Breast epithelium (tissue), 4 donors: Measurements from ENCODE around the gene AP4S1. TPM values are rescaled to one million over a fixed set of nuclear protein-coding genes. Genes with fewer than 3 reads are reported as not detected.

Experiments
- DNase-seq, 2 donors: peaks; one replicate each; pipeline ENCODE4 v3.0.0-alpha.2; 2019; ENCODE audit warnings: low spot score in 2 of 2
- H3K27ac ChIP-seq, 2 donors: fragments of 200-600 bp; sonication (generic) in 1 of 2; one replicate each; pipeline ENCODE4 v1.5.1; 2016 to 2019; ENCODE audit warnings: mild to moderate bottlenecking in 1 of 2
- H3K27me3 ChIP-seq, 2 donors: fragments of 200-600 bp; sonication (generic) in 1 of 2; one replicate each; pipeline versions ENCODE4 v1.5.1 to v1.6.0; 2017 to 2019; ENCODE audit warnings: control low read depth in 1 of 2, mild to moderate bottlenecking in 1 of 2
- H3K36me3 ChIP-seq: fragments of 200-600 bp; one replicate; pipeline ENCODE4 v1.5.1; 2019
- H3K4me1 ChIP-seq, 2 donors: fragments of 200-600 bp; sonication (generic); one replicate each; pipeline ENCODE4 v1.5.1; 2016 to 2019; ENCODE audit warnings: control low read depth in 1 of 2
- H3K4me3 ChIP-seq, 3 donors: fragments of 200-600 bp; sonication (generic); 1 replicate in 2 of 3; 2 replicates in 1 of 3; pipeline ENCODE4 v1.5.1; 2016 to 2019; ENCODE audit warnings: mild to moderate bottlenecking in 3 of 3, moderate library complexity in 2 of 3
- H3K9me3 ChIP-seq, 2 donors: fragments of 200-600 bp; sonication (generic) in 1 of 2; one replicate each; pipeline ENCODE4 v1.5.1; 2016 to 2019; ENCODE audit warnings: control low read depth in 1 of 2
- CTCF ChIP-seq, 3 donors: fragments of 450-650 bp; IDR thresholded peaks; one replicate each; pipeline ENCODE4 v1.5.1; 2016 to 2017; ENCODE audit warnings: antibody characterized with exemption in 3 of 3, mild to moderate bottlenecking in 3 of 3, moderate library complexity in 3 of 3
- POLR2A ChIP-seq: fragments of 450-650 bp; IDR thresholded peaks from one replicate; pipeline ENCODE4 v1.6.1; 2016; ENCODE audit warnings: antibody characterized with exemption, mild to moderate bottlenecking, moderate library complexity
- POLR2AphosphoS5 ChIP-seq, 3 donors: sonication (generic); formaldehyde crosslinking; IDR thresholded peaks; one replicate each; pipeline ENCODE4 v1.6.1; 2017; ENCODE audit warnings: antibody characterized with exemption in 3 of 3
- intact Hi-C: fragments of 100-400 bp; cut with DNase I; formaldehyde crosslinking; loops from one replicate; pipeline ENCODE4 v1.15.1; 2023; ENCODE audit warnings: low total_unique reads
- total RNA-seq, 3 donors: library from RNA; depleted of rRNA; stranded (reverse); fragments of >200 nt; gene quantifications; one replicate each; pipeline ENCODE4 v1.1.0, GENCODE V29; 2016

AP4S1 gene
- total RNA-seq, 3 donors from 2014 or later: 4.5 to 11.1 (median 5.2) TPM

- Histone ChIP-seq H3K27me3 (no peaks in the 10 kb centered on the region), H3K4me1 (no peaks in the 10 kb centered on the region), H3K4me3 (no peak overlapping the region), H3K27ac (no peak overlapping the region), H3K36me3 (no peaks in the 10 kb centered on the region), H3K9me3 (no peaks in the 10 kb centered on the region)
- no peak for DNase-seq
- intact Hi-C loops: no loop called here
- TF ChIP-seq POLR2AphosphoS5 (IDR thresholded peaks at IDR 0.05): no peak
- no peak for TF ChIP-seq POLR2A
- no peak for TF ChIP-seq CTCF (IDR thresholded peaks at IDR 0.05)
Observed at GRCh38 chr14:31078766-31079165, 53.3 kb downstream of the AP4S1 start.

- H3K36me3 ChIP-seq: no peaks in the 10 kb centered on the region
- TF ChIP-seq POLR2A (no peak), CTCF (IDR thresholded peaks at IDR 0.05) (no peak), POLR2AphosphoS5 (IDR thresholded peaks at IDR 0.05) (no peak)
- H3K27me3 ChIP-seq: no peaks in the 10 kb centered on the region
- no peak overlapping the region for H3K4me3 ChIP-seq
- H3K27ac ChIP-seq: no peak overlapping the region
- no peaks in the 10 kb centered on the region for H3K9me3 ChIP-seq
- no peaks in the 10 kb centered on the region for H3K4me1 ChIP-seq
- intact Hi-C loops: no loop called here
- DNase-seq: no peak
Observed at GRCh38 chr14:31080056-31080455, 54.6 kb downstream of the AP4S1 start.

GRCh38 chr14:31080484-31080883, 55.0 kb downstream of the AP4S1 start:
- Histone ChIP-seq H3K9me3 (no peaks in the 10 kb centered on the region), H3K27ac (no peak overlapping the region), H3K4me1 (no peaks in the 10 kb centered on the region), H3K27me3 (no peaks in the 10 kb centered on the region), H3K36me3 (no peaks in the 10 kb centered on the region), H3K4me3 (no peak overlapping the region)
- no peak for DNase-seq
- intact Hi-C loops: no loop called here
- TF ChIP-seq POLR2A (no peak), POLR2AphosphoS5 (IDR thresholded peaks at IDR 0.05) (no peak), CTCF (IDR thresholded peaks at IDR 0.05) (no peak)

GRCh38 chr14:31083781-31084180, 58.3 kb downstream of the AP4S1 start:
- H3K9me3 ChIP-seq: no peaks in the 10 kb centered on the region
- no peaks in the 10 kb centered on the region for H3K36me3 ChIP-seq
- H3K27ac ChIP-seq: no peak overlapping the region
- intact Hi-C loops: no loop called here
- H3K27me3 ChIP-seq: no peaks in the 10 kb centered on the region
- DNase-seq: no peak
- no peak overlapping the region for H3K4me3 ChIP-seq
- TF ChIP-seq CTCF (IDR thresholded peaks at IDR 0.05) (no peak), POLR2A (no peak), POLR2AphosphoS5 (IDR thresholded peaks at IDR 0.05) (no peak)
- no peaks in the 10 kb centered on the region for H3K4me1 ChIP-seq

- Histone ChIP-seq H3K4me1 (no peaks in the 10 kb centered on the region), H3K9me3 (no peaks in the 10 kb centered on the region), H3K27me3 (no peaks in the 10 kb centered on the region), H3K4me3 (no peak overlapping the region), H3K27ac (no peak overlapping the region), H3K36me3 (no peaks in the 10 kb centered on the region)
- intact Hi-C loops: no loop called here
- no peak for DNase-seq
- no peak for TF ChIP-seq POLR2AphosphoS5 (IDR thresholded peaks at IDR 0.05)
- no peak for TF ChIP-seq CTCF (IDR thresholded peaks at IDR 0.05)
- no peak for TF ChIP-seq POLR2A
Observed at GRCh38 chr14:31084385-31084784, 58.9 kb downstream of the AP4S1 start.
